ENCODE data around the gene IFT81.

GRCh38 chr12:110149086-110149660 lies 25.0 kb downstream of the IFT81 start:
- TF ChIP-seq CTCF (IDR thresholded peaks at IDR 0.05), result no peak
- TF ChIP-seq EZH2 (IDR thresholded peaks at IDR 0.05; ENCODE audit: borderline replicate concordance, insufficient read depth, low read depth, low read length, poor library complexity, severe bottlenecking), result no peak

All from B cell (primary cell).